Left lung (tissue), 10 donors: Measurements from ENCODE around the gene SOCS3. TPM values are rescaled to one million over a fixed set of nuclear protein-coding genes. Genes with fewer than 3 reads are reported as not detected.

ENCODE experiments used
- ATAC-seq: fragments of 200-7000 bp; cut with Tn5 transposase; one replicate; pipeline ENCODE4 v1.9.1; 2020; ENCODE audit warnings: moderate library complexity
- DNase-seq, 4 donors: peaks; one replicate each; pipeline ENCODE4 v3.0.0-alpha.2; 2013 to 2020
- H3K27ac ChIP-seq, 2 donors: fragments of 200-600 bp; sonication (generic) in 1 of 2; one replicate each; pipeline versions ENCODE4 v1.5.0 to v1.8.0; 2020 to 2021
- H3K27me3 ChIP-seq, 2 donors: fragments of 200-600 bp; sonication (generic) in 1 of 2; one replicate each; pipeline versions ENCODE4 v1.5.0 to v1.8.0; 2020 to 2021
- H3K36me3 ChIP-seq, 2 donors: fragments of 200-600 bp; sonication (generic) in 1 of 2; one replicate each; pipeline versions ENCODE4 v1.5.0 to v1.8.0; 2020 to 2021
- H3K4me1 ChIP-seq, 2 donors: fragments of 200-600 bp; one replicate each; pipeline ENCODE4 v1.8.0; 2021
- H3K4me3 ChIP-seq, 2 donors: fragments of 200-600 bp; sonication (generic) in 1 of 2; one replicate each; pipeline versions ENCODE4 v1.5.0 to v1.8.0; 2020 to 2021; ENCODE audit warnings: mild to moderate bottlenecking in 1 of 2
- H3K9me3 ChIP-seq, 2 donors: fragments of 200-600 bp; sonication (generic) in 1 of 2; one replicate each; pipeline versions ENCODE4 v1.5.0 to v1.8.0; 2020 to 2021
- CTCF ChIP-seq, 2 donors: fragments of 200-600 bp; sonication (generic) in 1 of 2; IDR thresholded peaks; one replicate each; pipeline versions ENCODE4 v1.5.0 to v1.8.0; 2021; ENCODE audit warnings: antibody characterized with exemption in 2 of 2
- intact Hi-C, 2 donors: fragments of 100-400 bp; cut with DNase I; formaldehyde crosslinking; loops; one replicate each; pipeline versions ENCODE4 v1.11.2 to v1.14.2; 2022
- polyA plus RNA-seq, 6 donors: library from polyadenylated mRNA; unstranded; fragments of 120-200 nt; gene quantifications; one replicate each; pipeline ENCODE4 v1.2.1, GENCODE V29; 2013; ENCODE audit not compliant: insufficient read length in 6 of 6
- total RNA-seq, 2 donors: library from RNA; stranded (reverse); fragmentation: NEBNext Ultra II Directional; extraction: Animal tissue kit (Norgen Biotek cat#: 25700); gene quantifications; one replicate each; pipeline ENCODE4 v1.2.1, GENCODE V29; 2021
- donor health status: DM: no; HTN: yes; CAD: no.
- donor health status: DM: no; HTN: no; CAD: no.

Gene SOCS3
- total and polyA plus RNA-seq, 8 donors: 4.7 to 118 (median 40.7) TPM

- intact Hi-C loops: no loop called here
- peaks cover 13 to 56% of the 10 kb centered on the region in 2 donors for H3K4me1 ChIP-seq
- H3K27me3 ChIP-seq: no peaks in the 10 kb centered on the region
- no peaks in the 10 kb centered on the region for H3K9me3 ChIP-seq
- no peaks in the 10 kb centered on the region for H3K36me3 ChIP-seq
- no peak overlapping the region for H3K4me3 ChIP-seq
- TF ChIP-seq CTCF (IDR thresholded peaks at IDR 0.05): no peak
- peak overlapping the region; percentile 86 to 92 for H3K27ac ChIP-seq
- peak; percentile 77 to 95 (median 88) for DNase-seq
- ATAC-seq: peak; percentile 85
These were observed 35.3 kb downstream of the SOCS3 start for GRCh38 chr17:78324391-78325075.

GRCh38 chr17:78323826-78324390 is 36.0 kb downstream of the SOCS3 start:
- Histone ChIP-seq H3K9me3 (no peaks in the 10 kb centered on the region), H3K27me3 (no peaks in the 10 kb centered on the region), H3K36me3 (no peaks in the 10 kb centered on the region), H3K27ac (peak overlapping the region; percentile 86 to 92), H3K4me1 (peaks cover 9 to 58% of the 10 kb centered on the region in 2 donors), H3K4me3 (no peak overlapping the region)
- intact Hi-C loops: no loop called here
- ATAC-seq (no peak), DNase-seq (peak in 1 of 4 donors; percentile 43)
- no peak for TF ChIP-seq CTCF (IDR thresholded peaks at IDR 0.05)

- Histone ChIP-seq H3K4me3 (no peak overlapping the region), H3K4me1 (peaks cover 11 to 59% of the 10 kb centered on the region in 2 donors), H3K9me3 (no peaks in the 10 kb centered on the region), H3K27me3 (no peaks in the 10 kb centered on the region), H3K36me3 (no peaks in the 10 kb centered on the region), H3K27ac (peak overlapping the region; percentile 86 to 92)
- no peak for ATAC-seq
- intact Hi-C loops: no loop called here
- no peak for DNase-seq
- no peak for TF ChIP-seq CTCF (IDR thresholded peaks at IDR 0.05)
These were observed 36.9 kb downstream of the SOCS3 start for GRCh38 chr17:78322858-78323455.

GRCh38 chr17:78322327-78322857 is 37.5 kb downstream of the SOCS3 start:
- Histone ChIP-seq H3K9me3 (no peaks in the 10 kb centered on the region), H3K27ac (peak overlapping the region; percentile 86 to 92), H3K4me1 (peaks cover 17 to 65% of the 10 kb centered on the region in 2 donors), H3K27me3 (no peaks in the 10 kb centered on the region), H3K4me3 (no peak overlapping the region), H3K36me3 (no peaks in the 10 kb centered on the region)
- ATAC-seq (no peak), DNase-seq (no peak)
- intact Hi-C loops: no loop called here
- no peak for TF ChIP-seq CTCF (IDR thresholded peaks at IDR 0.05)

GRCh38 chr17:78318843-78319242 is 41.0 kb downstream of the SOCS3 start:
- H3K36me3 ChIP-seq: no peaks in the 10 kb centered on the region
- peaks cover 47 to 75% of the 10 kb centered on the region in 2 donors for H3K4me1 ChIP-seq
- H3K27ac ChIP-seq: no peak overlapping the region
- intact Hi-C loops: no loop called here
- ATAC-seq (no peak), DNase-seq (no peak)
- no peaks in the 10 kb centered on the region for H3K9me3 ChIP-seq
- no peak overlapping the region for H3K4me3 ChIP-seq
- peaks cover 0 to 22% of the 10 kb centered on the region in 2 donors for H3K27me3 ChIP-seq
- TF ChIP-seq CTCF (IDR thresholded peaks at IDR 0.05): no peak
